Measurements from ENCODE around the gene RACGAP1. TPM values are rescaled to one million over a fixed set of nuclear protein-coding genes. Genes with fewer than 3 reads are reported as not detected.
A peak's percentile ranks its signal among the peaks of the same experiment; 100 is the strongest.

The RACGAP1 gene
- polyA plus RNA-seq, 12 donors, result 17.4 to 36.4 (median 28.5) TPM; not detected in 1

- no peak for DNase-seq
These were observed 32.8 kb upstream of the RACGAP1 start for GRCh38 chr12:50057896-50058670.

GRCh38 chr12:50057000-50057841 lies 31.9 kb upstream of the RACGAP1 start, which contains the start of gene ASIC1:
TSS of gene ASIC1 (plus strand) at chr12:50057596. CDS start at chr12:50058767, 1,171 bp downstream.
- peak; percentile 75 for DNase-seq

DNA sequence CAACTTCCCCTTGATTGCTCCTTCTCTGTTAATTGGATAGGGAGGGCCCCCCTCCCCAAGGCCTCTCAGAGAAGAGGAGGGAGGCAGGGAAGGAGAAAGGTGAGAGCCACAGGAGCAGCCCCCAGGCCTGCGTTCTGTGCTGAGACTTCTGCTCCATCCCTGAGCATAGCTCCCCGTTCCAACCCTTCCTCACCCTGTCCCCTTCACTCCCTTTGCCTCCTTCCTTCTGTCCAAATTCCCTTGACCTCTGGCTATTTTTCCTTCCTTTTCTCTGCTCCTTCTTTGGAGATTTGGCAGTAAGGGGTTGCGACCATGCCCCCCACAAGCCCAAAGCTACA lies 31.3 kb upstream of the RACGAP1 start:
- DNase-seq, result no peak

DNA sequence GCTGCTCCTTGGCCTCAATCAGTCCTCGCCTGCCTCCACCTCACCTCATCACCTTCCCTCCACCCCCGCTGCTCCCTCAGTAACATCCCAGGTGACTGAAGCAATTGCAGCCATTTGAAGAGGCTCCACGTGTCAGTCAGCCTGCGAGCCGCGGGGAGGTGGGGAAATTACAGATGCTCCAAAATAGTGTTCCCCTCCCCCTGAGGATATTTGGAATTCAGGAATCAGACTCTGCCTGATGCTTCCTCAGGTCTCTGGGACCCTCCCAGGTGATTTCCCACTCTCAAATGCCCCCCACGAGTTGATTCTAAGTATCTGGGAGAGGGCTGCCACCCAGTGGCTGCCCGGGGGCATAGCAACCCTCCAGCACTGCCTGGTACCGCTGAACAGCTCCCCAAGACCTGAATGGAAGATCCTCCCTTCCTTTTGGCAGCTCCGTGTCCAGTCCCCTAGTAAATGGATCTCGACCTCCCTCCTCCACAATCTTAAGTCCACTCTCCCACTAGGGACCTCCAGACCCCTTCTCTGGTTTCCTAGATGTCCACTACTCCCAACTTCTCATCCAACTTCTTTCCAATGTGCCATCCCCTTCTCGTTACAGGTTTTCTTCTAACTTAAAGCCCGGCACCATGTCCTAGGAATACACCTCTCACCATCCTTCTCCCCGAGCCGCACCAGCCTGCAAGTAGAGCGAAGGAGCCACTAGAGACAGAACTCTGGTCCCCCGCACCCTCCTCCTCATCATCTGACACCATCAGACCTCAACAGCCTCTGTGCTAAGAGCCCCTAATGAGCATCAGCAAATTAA lies 30.7 kb upstream of the RACGAP1 start:
- DNase-seq, result peak; percentile 59

DNA sequence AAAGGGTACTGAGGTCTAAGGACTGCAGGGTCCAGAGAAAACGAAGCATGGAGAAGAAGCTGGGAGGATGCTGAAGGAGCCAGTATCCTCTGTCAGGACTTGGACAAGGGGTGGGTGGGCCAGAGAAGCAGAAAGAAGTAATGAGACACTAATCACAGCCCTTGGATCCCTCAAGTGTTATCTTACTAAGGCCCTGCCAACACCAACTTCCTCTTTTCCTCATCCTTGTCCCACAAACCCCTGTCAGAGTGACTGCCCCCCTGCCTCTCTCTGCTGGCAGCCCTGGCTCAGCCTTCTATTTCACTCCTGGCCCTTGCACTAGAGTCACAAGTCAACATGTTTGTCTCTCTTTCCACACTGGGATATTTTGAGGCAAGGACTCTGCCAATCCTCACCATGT lies 28.3 kb upstream of the RACGAP1 start:
- no peak for DNase-seq

DNA sequence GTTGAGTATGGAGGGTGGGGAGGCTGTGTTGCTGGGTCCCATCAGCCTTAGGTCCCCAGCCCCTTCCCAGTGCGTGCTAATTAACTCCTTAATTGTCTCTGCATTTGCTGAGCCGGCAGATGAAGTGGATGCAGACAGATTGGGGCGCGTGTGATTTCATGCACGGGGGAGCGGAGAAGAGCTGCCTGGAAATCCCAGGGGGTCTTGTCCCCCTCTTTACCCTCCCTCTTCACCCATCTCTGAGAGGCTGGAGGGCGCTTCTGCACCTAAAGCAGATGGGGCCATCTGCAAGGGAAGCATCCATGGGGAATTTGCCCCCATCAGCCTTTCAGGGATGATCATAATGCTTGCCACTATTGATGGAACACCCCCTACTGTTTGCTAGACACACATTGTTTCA lies 27.7 kb upstream of the RACGAP1 start:
- DNase-seq, result no peak

GRCh38 chr12:50052544-50052943 lies 27.2 kb upstream of the RACGAP1 start:
- DNase-seq, result no peak

GRCh38 chr12:50051101-50051806 lies 26.0 kb upstream of the RACGAP1 start:
- no peak for DNase-seq

GRCh38 chr12:50050410-50051098 lies 25.3 kb upstream of the RACGAP1 start:
- peak; percentile 64 for DNase-seq

DNA sequence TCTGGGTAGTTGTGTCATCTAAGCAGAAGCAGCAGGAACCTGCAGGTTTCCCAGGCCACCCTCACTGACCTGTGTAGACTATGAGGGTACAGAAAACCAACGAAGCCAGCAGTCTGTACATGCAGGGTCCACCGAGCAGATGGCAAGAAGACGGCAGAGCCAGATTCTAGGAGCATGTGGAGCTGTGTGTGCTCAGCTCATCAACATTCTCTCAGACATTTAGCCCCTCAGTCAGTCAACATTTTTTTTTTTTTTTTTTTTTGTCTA lies 24.8 kb upstream of the RACGAP1 start:
- no peak for DNase-seq

- DNase-seq, result no peak
These were observed 24.2 kb upstream of the RACGAP1 start for GRCh38 chr12:50049254-50050118.

DNA sequence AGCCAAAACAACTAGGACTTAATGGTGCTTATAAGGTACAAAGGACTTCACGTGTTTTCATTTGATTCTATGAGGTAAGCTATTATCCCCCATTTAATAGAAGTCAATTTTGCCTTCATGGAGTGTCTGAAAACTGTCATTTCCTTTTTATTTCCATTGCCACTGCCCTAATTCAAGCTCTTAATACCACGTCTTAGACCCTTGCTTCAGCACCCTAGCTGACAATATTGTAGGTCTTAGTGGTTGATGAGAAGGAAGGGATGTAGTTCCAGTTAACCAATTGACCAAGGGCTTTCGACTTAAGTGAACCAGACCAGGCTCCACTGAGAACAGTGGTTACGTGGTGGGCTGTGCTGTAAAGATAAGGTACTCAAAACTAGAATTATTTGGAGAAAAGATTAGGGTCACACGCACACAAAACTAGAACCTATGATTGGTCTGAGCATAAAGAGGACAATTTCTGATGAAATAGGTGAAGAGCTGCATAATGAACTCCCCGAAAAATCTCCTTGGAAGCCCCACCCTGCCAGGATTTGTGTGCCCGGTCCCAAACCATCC lies 22.5 kb upstream of the RACGAP1 start:
- DNase-seq, result no peak

GRCh38 chr12:50043854-50044253 lies 18.6 kb upstream of the RACGAP1 start:
- no peak for DNase-seq

DNA sequence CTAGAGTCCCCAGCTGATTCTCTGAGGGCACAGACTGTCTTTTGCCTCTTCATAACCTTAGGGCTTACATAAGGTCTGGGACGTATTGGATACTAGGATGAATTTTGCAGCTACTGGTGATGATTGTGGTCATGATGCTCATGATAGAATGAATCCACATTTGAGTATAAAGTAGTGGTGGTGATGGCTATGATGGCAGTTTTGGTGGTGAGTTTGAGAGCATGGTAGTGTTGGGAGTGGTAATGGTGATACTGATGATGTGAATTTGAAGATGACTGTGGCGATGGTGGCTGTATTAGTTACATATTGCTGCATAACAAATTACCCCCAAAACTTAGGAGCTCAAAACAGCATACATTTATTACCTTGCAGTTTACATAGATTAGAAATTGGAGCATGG lies 18.0 kb upstream of the RACGAP1 start:
- DNase-seq, result no peak

DNA sequence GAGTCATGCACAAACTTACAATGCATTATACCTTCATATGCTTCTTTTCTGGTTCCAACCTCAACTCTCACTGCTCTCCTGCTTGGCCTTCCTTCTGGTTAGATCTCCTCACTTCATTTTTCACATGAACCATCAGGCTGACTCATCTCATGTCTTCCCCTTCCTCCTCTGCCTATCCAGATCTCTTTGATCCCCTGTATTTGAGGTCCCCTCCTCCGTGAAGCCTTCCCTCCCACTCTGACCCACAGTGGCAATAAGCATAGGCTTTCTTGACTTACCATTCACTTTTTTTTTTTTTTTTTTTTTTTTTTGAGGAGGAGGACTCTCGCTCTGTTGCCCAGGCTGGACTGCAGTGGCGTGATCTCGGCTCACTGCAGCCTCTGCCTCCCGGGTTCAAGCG lies 17.4 kb upstream of the RACGAP1 start:
- no peak for DNase-seq

GRCh38 chr12:50041962-50042361 lies 16.7 kb upstream of the RACGAP1 start:
- no peak for DNase-seq

DNA sequence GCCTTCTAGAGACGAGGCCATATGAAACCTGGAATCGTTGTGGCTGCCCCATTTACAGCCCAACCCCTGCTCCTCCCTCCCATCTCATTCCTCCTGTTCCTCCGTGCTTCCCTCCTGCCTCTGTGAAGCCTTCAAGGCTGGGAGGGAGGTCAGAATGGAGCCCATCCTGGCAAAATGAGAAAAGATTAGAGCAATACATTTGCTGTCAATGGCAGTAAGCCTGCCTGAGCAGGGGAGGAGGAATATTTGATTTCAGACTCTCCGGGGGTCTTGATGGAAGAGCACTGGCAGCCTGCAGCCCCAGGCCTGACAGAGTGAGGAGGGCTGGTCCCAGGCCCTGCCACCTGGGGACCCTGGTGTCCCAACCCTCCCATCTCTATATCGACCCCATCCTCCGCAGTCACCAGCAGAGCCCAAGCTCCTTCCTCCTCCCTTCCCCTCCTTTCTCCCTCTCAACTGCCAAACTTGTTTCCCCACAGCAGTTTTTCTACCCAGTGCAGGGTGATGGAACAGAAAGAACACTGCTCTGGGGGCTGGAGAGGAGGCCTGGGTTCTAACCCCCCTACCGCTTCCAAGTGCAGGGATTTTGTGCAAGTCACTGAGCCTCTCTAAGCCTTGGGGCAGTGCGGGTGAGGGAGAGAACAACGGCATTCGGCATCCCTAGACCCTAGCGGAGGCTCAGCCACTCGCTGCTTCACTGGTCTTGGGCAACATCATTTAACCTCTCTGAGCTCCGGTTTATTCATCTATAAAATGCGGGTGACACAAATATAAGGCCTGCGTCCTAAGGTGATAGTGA lies 16.0 kb upstream of the RACGAP1 start:
- no peak for DNase-seq

GRCh38 chr12:50040657-50041056 lies 15.4 kb upstream of the RACGAP1 start:
- no peak for DNase-seq

Data from muscle of arm (tissue), 12 donors.